ENCODE measurements around the gene RRP1.

DNA sequence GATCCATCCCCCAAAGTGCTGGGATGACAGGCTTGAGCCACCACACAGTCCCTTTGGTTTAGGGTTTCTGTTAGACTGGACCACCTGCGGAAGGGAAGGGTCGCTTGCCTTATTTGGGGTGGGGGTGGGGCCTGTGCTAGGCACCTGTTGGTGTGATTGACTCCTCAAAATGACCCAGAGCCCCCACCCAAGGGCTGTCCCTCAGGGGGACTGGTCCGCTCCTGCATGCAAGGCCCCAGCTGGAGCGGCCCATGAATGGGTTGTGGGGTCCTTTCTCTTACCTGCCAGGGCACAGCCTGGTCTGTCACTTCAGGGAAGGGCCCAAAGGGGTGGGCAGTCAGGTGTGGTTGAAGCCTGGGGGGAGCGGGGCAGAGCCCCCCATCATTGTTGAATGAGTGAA, 11.4 kb upstream of the RRP1 start:
- TF ChIP-seq YY1 (IDR thresholded peaks at IDR 0.05; ENCODE audit: low read depth): no peak
- TF ChIP-seq CTCF (IDR thresholded peaks at IDR 0.05): no peak
- no peak for TF ChIP-seq MXI1 (IDR thresholded peaks at IDR 0.05; ENCODE audit: low read depth, low read length)
- no peak for TF ChIP-seq POLR2AphosphoS5 (IDR thresholded peaks at IDR 0.05; ENCODE audit: low read depth, low read length)
- TF ChIP-seq, protein P1, sequence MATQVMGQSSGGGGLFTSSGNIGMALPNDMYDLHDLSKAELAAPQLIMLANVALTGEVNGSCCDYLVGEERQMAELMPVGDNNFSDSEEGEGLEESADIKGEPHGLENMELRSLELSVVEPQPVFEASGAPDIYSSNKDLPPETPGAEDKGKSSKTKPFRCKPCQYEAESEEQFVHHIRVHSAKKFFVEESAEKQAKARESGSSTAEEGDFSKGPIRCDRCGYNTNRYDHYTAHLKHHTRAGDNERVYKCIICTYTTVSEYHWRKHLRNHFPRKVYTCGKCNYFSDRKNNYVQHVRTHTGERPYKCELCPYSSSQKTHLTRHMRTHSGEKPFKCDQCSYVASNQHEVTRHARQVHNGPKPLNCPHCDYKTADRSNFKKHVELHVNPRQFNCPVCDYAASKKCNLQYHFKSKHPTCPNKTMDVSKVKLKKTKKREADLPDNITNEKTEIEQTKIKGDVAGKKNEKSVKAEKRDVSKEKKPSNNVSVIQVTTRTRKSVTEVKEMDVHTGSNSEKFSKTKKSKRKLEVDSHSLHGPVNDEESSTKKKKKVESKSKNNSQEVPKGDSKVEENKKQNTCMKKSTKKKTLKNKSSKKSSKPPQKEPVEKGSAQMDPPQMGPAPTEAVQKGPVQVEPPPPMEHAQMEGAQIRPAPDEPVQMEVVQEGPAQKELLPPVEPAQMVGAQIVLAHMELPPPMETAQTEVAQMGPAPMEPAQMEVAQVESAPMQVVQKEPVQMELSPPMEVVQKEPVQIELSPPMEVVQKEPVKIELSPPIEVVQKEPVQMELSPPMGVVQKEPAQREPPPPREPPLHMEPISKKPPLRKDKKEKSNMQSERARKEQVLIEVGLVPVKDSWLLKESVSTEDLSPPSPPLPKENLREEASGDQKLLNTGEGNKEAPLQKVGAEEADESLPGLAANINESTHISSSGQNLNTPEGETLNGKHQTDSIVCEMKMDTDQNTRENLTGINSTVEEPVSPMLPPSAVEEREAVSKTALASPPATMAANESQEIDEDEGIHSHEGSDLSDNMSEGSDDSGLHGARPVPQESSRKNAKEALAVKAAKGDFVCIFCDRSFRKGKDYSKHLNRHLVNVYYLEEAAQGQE (IDR thresholded peaks at IDR 0.05; ENCODE audit: low read depth, low read length): no peak
- no peak for TF ChIP-seq EZH2phosphoT487 (IDR thresholded peaks at IDR 0.05; ENCODE audit: borderline replicate concordance, low read depth)
- no peak for TF ChIP-seq SMC3 (IDR thresholded peaks at IDR 0.05; ENCODE audit: low read depth, low read length)
- no peak for TF ChIP-seq RCOR1 (IDR thresholded peaks at IDR 0.05; ENCODE audit: low read length)
- no peak for TF ChIP-seq EP300 (IDR thresholded peaks at IDR 0.05; ENCODE audit: borderline replicate concordance in 1 of 2, low read depth in 1 of 2, low read length in 1 of 2)
- TF ChIP-seq GATA2 (CRISPR knock-in tag; IDR thresholded peaks at IDR 0.05): no peak
